ENCODE results near the gene ERV3-1.
"Not testable (repeated sequence)": the region's sequence is repeated elsewhere in the genome, so short reads cannot be mapped to it uniquely, and the experiment has no call there.

DNA sequence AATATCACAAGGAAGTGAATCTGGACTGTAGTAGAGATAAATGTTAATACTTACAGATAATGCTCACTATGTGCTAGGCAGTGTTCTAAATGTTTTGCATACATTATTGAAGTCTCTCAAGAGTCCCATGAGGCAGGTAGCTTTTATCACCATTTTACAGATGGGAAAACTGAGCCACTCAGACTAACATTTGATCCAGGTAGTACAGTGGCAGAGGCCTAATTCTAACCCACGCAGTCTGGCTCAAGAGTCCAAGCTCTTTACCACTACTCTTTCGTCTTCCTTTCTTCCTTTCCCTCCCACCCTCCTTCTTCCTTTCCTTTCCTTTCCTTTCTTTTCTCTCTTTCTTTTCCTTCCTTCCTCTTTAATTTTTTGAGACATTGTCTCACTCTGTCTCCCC is 39.1 kb upstream of the ERV3-1 start:
- not testable (repeated sequence) for TF ChIP-seq EZH2phosphoT487 (IDR thresholded peaks at IDR 0.05; ENCODE audit: insufficient read depth, low read depth); EZH2 (IDR thresholded peaks at IDR 0.05; ENCODE audit: insufficient read depth, poor library complexity, severe bottlenecking)
